ENCODE results near the gene OGDH.

The OGDH gene

GRCh38 chr7:44618045-44618444 is 11.6 kb downstream of the OGDH start:
- DNase-seq (ENCODE audit: low read depth in 2 of 2) = no peak

GRCh38 chr7:44618753-44619152 is 12.3 kb downstream of the OGDH start:
- DNase-seq (ENCODE audit: low read depth in 2 of 2) = no peak

- DNase-seq (ENCODE audit: low read depth in 2 of 2) = no peak
These were observed 14.8 kb downstream of the OGDH start for GRCh38 chr7:44621034-44621749.

GRCh38 chr7:44621750-44622103 is 15.3 kb downstream of the OGDH start:
- no peak for DNase-seq (ENCODE audit: low read depth in 2 of 2)

GRCh38 chr7:44622342-44623151 is 16.1 kb downstream of the OGDH start:
- DNase-seq (ENCODE audit: low read depth in 2 of 2) = peak in 1 of 2 donors; percentile 25

- DNase-seq (ENCODE audit: low read depth in 2 of 2) = no peak
These were observed 17.9 kb downstream of the OGDH start for GRCh38 chr7:44624318-44624717.

- no peak for DNase-seq (ENCODE audit: low read depth in 2 of 2)
These were observed 19.4 kb downstream of the OGDH start for GRCh38 chr7:44625526-44626471.

GRCh38 chr7:44626620-44627019 is 20.2 kb downstream of the OGDH start:
- DNase-seq (ENCODE audit: low read depth in 2 of 2) = no peak

GRCh38 chr7:44629829-44630522 is 23.5 kb downstream of the OGDH start:
- no peak for DNase-seq (ENCODE audit: low read depth in 2 of 2)

- no peak for DNase-seq (ENCODE audit: low read depth in 2 of 2)
These were observed 24.5 kb downstream of the OGDH start for GRCh38 chr7:44630792-44631457.

GRCh38 chr7:44631458-44632115 is 25.2 kb downstream of the OGDH start:
- no peak for DNase-seq (ENCODE audit: low read depth in 2 of 2)

- DNase-seq (ENCODE audit: low read depth in 2 of 2) = no peak
These were observed 25.8 kb downstream of the OGDH start for GRCh38 chr7:44632196-44632595.

- peak in 1 of 2 donors; percentile 34 for DNase-seq (ENCODE audit: low read depth in 2 of 2)
These were observed 27.1 kb downstream of the OGDH start for GRCh38 chr7:44633254-44634186.

- no peak for DNase-seq (ENCODE audit: low read depth in 2 of 2)
These were observed 27.9 kb downstream of the OGDH start for GRCh38 chr7:44634187-44634838.

- no peak for DNase-seq (ENCODE audit: low read depth in 2 of 2)
These were observed 28.6 kb downstream of the OGDH start for GRCh38 chr7:44634839-44635591.

- no peak for DNase-seq (ENCODE audit: low read depth in 2 of 2)
These were observed 29.7 kb downstream of the OGDH start for GRCh38 chr7:44636041-44636584.

GRCh38 chr7:44636926-44637325 is 30.5 kb downstream of the OGDH start:
- no peak for DNase-seq (ENCODE audit: low read depth in 2 of 2)
